Activated CD4-positive, alpha-beta memory T cell treated with anti-CD3 and anti-CD28 coated beads for 36 hours (primary cell): ENCODE data around the gene CHCHD3. TPM values are rescaled to one million over a fixed set of nuclear protein-coding genes. Genes with fewer than 3 reads are reported as not detected.

Experiments used
- CTCF ChIA-PET: fragments of 350-600 bp; sonication (Branson Sonifier 250); formaldehyde crosslinking; loops from one replicate; lab custom pipeline; 2021; ENCODE audit warnings: antibody characterized with exemption, inconsistent platforms; lab: Charles Lee
- POLR2A ChIA-PET: fragments of 350-600 bp; sonication (Branson Sonifier 250); formaldehyde crosslinking; loops from one replicate; lab custom pipeline; 2021; ENCODE audit warnings: antibody characterized with exemption; lab: Charles Lee
- DNase-seq: peaks from one replicate; pipeline ENCODE4 v3.0.0-alpha.2; 2020
- H3K27ac Mint-ChIP-seq: one replicate; pipeline ENCODE4 v1.8.0; 2021; ENCODE audit warnings: mixed read lengths
- H3K27me3 Mint-ChIP-seq: one replicate; pipeline ENCODE4 v1.8.0; 2021; ENCODE audit warnings: mixed read lengths
- H3K36me3 Mint-ChIP-seq: one replicate; pipeline ENCODE4 v1.8.0; 2021; ENCODE audit warnings: mixed read lengths
- H3K4me1 Mint-ChIP-seq: one replicate; pipeline ENCODE4 v1.8.0; 2021; ENCODE audit warnings: low read depth, mixed read lengths
- H3K4me3 Mint-ChIP-seq: one replicate; pipeline ENCODE4 v1.8.0; 2021; ENCODE audit warnings: mild to moderate bottlenecking, mixed read lengths
- H3K9me3 Mint-ChIP-seq: one replicate; pipeline ENCODE4 v1.8.0; 2021; ENCODE audit warnings: mixed read lengths
- intact Hi-C: fragments of 100-400 bp; cut with micrococcal nuclease; formaldehyde crosslinking; loops from one replicate; pipeline ENCODE4 v1.15.1; 2023
- total RNA-seq, 2 experiments: library from RNA; stranded (reverse); gene quantifications; one replicate each; pipeline ENCODE4 v1.2.3, GENCODE V29; 2021

Gene CHCHD3
- total RNA-seq, 2 experiments from 2014 or later = 49.6 to 51.0 TPM

DNA sequence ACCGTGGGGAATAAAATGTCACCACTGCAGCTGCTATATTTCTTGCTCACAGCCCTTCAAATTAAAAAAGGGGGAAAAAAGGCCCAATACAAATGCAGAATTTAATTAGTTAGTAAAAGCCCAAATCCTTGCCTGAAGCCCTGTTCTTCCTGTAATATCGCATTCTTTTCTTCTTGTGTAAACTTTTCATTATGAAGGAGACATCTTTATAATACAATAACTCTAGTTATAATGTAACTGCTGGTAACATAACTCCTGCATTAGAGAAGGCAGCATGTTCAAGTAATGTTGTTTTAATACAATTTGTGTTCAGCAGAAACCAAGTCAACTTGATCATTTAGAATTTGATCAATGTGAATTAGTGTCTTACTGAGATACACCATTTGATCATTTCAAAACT lies 250.9 kb downstream of the CHCHD3 start:
- Mint-ChIP-seq H3K27ac (no peak overlapping the region), H3K4me3 (no peak overlapping the region), H3K27me3 (no peaks in the 10 kb centered on the region), H3K36me3 (peaks cover 14% of the 10 kb centered on the region), H3K9me3 (no peaks in the 10 kb centered on the region), H3K4me1 (peaks cover 1% of the 10 kb centered on the region)
- no peak for DNase-seq
- intact Hi-C loops = no loop called here
- POLR2A ChIA-PET = no interaction called here
- CTCF ChIA-PET = no interaction called here

DNA sequence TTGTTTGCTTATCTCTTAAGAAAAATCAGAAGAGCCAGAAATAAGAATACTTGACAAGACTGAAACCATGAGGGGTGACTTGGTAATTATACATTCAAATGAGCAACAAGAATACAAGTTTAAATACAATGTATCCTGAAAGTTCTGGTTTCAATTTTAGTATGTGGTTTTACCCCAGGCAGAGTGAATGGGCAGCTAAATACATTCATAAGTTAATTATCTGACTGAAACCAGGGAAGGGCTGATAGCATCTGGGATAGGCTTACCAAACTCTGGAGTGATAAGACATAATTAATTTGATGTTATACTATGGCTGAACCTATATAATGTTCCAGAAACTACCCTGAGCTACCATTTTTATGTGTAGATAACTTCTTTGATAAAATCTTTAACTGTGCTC lies 253.4 kb downstream of the CHCHD3 start:
- no peak for DNase-seq
- Mint-ChIP-seq H3K36me3 (peaks cover 18% of the 10 kb centered on the region), H3K4me3 (no peak overlapping the region), H3K9me3 (no peaks in the 10 kb centered on the region), H3K4me1 (peaks cover 9% of the 10 kb centered on the region), H3K27me3 (no peaks in the 10 kb centered on the region), H3K27ac (no peak overlapping the region)
- ChIA-PET CTCF (no interaction called here), POLR2A (no interaction called here)
- intact Hi-C loops = no loop called here

- no peaks in the 10 kb centered on the region for H3K9me3 Mint-ChIP-seq
- no peaks in the 10 kb centered on the region for H3K27me3 Mint-ChIP-seq
- H3K27ac Mint-ChIP-seq = no peak overlapping the region
- peaks cover 19% of the 10 kb centered on the region for H3K36me3 Mint-ChIP-seq
- POLR2A ChIA-PET = no interaction called here
- peaks cover 9% of the 10 kb centered on the region for H3K4me1 Mint-ChIP-seq
- H3K4me3 Mint-ChIP-seq = no peak overlapping the region
- CTCF ChIA-PET = interaction anchor here (1.1 to 1.5 kb wide), 2 partner anchors 50 to 172 kb away, joined by 4 read pairs; no protein-coding TSS in a partner anchor
- no peak for DNase-seq
- intact Hi-C loops = no loop called here
Measured at GRCh38 chr7:132825932-132826835, 255.7 kb downstream of the CHCHD3 start.

- DNase-seq = no peak
- no peak overlapping the region for H3K27ac Mint-ChIP-seq
- no peaks in the 10 kb centered on the region for H3K27me3 Mint-ChIP-seq
- intact Hi-C loops = no loop called here
- H3K36me3 Mint-ChIP-seq = peaks cover 15% of the 10 kb centered on the region
- no peaks in the 10 kb centered on the region for H3K9me3 Mint-ChIP-seq
- ChIA-PET CTCF (interaction anchor here (1.1 to 1.5 kb wide), 2 partner anchors 51 to 171 kb away, joined by 4 read pairs; no protein-coding TSS in a partner anchor), POLR2A (no interaction called here)
- H3K4me3 Mint-ChIP-seq = no peak overlapping the region
- peaks cover 9% of the 10 kb centered on the region for H3K4me1 Mint-ChIP-seq
Measured at GRCh38 chr7:132825222-132825621, 256.7 kb downstream of the CHCHD3 start.

DNA sequence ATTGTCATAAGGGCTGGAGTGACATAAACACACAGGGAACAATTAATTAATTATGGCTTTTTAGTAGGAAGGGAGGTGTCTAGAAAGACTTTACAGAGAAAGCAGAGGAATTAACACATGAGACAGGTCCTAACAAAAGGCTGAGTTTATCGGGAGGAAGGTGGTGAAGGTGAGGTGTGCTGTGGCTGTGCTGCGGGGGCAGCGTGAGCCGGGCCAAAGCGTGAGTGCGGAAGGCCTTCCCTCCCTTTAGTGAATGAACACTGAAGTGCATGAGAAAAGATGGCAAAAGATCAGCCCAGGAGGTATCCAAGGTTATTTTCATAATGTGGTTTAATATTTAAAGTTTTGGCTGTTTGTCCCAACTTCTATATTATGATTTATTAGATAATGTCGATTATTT lies 262.2 kb downstream of the CHCHD3 start:
- peaks cover 6% of the 10 kb centered on the region for H3K36me3 Mint-ChIP-seq
- intact Hi-C loops = no loop called here
- no peak overlapping the region for H3K27ac Mint-ChIP-seq
- no peaks in the 10 kb centered on the region for H3K27me3 Mint-ChIP-seq
- CTCF ChIA-PET = interaction anchor here (0.6 kb wide), 1 partner anchor 181 kb away, joined by 3 read pairs; no protein-coding TSS in a partner anchor
- no peak overlapping the region for H3K4me3 Mint-ChIP-seq
- POLR2A ChIA-PET = no interaction called here
- H3K4me1 Mint-ChIP-seq = no peaks in the 10 kb centered on the region
- no peak for DNase-seq
- H3K9me3 Mint-ChIP-seq = no peaks in the 10 kb centered on the region

- Mint-ChIP-seq H3K27ac (no peak overlapping the region), H3K36me3 (peaks cover 8% of the 10 kb centered on the region), H3K27me3 (no peaks in the 10 kb centered on the region), H3K9me3 (no peaks in the 10 kb centered on the region), H3K4me3 (no peak overlapping the region), H3K4me1 (no peaks in the 10 kb centered on the region)
- POLR2A ChIA-PET = interaction anchor here (0.7 kb wide), 1 partner anchor 1611 kb away, joined by 3 read pairs; no protein-coding TSS in a partner anchor
- DNase-seq = no peak
- CTCF ChIA-PET = no interaction called here
- intact Hi-C loops = no loop called here
Measured at GRCh38 chr7:132817949-132818348, 263.9 kb downstream of the CHCHD3 start.

DNA sequence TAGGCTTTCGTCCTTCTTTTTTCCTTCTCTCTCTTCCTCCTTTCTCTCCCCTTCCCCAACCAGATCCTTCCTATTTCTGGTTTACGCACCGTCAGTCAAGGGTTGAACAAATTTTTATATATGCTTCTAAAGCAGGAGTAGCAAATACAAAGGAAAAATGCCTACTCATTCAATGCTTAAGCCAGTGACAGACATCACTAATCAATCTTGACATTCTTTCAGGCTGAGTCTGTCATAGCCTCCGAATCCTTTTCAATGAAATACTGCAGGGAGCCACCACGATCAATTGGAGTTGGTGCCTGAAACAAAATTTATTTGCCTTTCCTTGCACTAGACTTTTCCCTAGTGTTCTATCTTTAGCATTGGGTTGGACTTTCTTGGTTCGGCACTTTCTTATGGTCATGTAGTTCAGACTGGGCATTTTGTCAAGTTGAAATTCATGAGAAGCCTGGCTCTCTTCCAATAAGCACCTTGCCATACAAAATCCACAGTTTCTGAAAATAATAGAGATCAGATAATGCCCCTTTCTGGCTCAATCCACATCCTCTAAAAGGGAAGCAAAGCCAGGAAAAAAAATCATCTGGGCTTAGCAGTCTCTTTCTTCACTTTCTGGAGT lies 266.1 kb downstream of the CHCHD3 start:
- POLR2A ChIA-PET = no interaction called here
- intact Hi-C loops = no loop called here
- CTCF ChIA-PET = no interaction called here
- H3K4me1 Mint-ChIP-seq = no peaks in the 10 kb centered on the region
- no peak overlapping the region for H3K27ac Mint-ChIP-seq
- H3K4me3 Mint-ChIP-seq = no peak overlapping the region
- peaks cover 18% of the 10 kb centered on the region for H3K36me3 Mint-ChIP-seq
- no peaks in the 10 kb centered on the region for H3K27me3 Mint-ChIP-seq
- no peak for DNase-seq
- no peaks in the 10 kb centered on the region for H3K9me3 Mint-ChIP-seq

- no peaks in the 10 kb centered on the region for H3K4me1 Mint-ChIP-seq
- POLR2A ChIA-PET = no interaction called here
- DNase-seq = no peak
- no peak overlapping the region for H3K4me3 Mint-ChIP-seq
- H3K27me3 Mint-ChIP-seq = no peaks in the 10 kb centered on the region
- no peak overlapping the region for H3K27ac Mint-ChIP-seq
- peaks cover 18% of the 10 kb centered on the region for H3K36me3 Mint-ChIP-seq
- intact Hi-C loops = no loop called here
- H3K9me3 Mint-ChIP-seq = no peaks in the 10 kb centered on the region
- CTCF ChIA-PET = no interaction called here
Measured at GRCh38 chr7:132815130-132815529, 266.8 kb downstream of the CHCHD3 start.

DNA sequence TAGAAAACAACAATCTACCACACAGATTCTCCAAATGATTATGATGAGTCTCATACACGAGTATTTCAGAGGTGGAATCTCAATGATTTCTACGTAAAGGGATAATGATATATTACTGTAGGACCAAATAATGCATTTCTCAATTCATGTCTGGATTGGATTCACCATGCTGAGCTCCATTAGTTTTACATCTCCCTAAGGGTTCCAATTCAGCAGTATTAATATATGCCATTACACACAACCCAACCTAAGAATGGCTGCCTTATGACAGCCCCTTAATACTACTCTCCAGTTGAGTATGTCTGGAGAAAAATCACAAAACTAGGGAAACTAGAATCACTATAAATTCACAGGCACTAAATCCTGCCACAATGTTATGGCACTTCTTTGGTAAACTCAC lies 271.3 kb downstream of the CHCHD3 start:
- Mint-ChIP-seq H3K9me3 (no peaks in the 10 kb centered on the region), H3K27me3 (no peaks in the 10 kb centered on the region), H3K27ac (no peak overlapping the region), H3K4me3 (no peak overlapping the region), H3K36me3 (peaks cover 15% of the 10 kb centered on the region), H3K4me1 (peaks cover 2% of the 10 kb centered on the region)
- ChIA-PET POLR2A (no interaction called here), CTCF (no interaction called here)
- intact Hi-C loops = no loop called here
- no peak for DNase-seq

DNA sequence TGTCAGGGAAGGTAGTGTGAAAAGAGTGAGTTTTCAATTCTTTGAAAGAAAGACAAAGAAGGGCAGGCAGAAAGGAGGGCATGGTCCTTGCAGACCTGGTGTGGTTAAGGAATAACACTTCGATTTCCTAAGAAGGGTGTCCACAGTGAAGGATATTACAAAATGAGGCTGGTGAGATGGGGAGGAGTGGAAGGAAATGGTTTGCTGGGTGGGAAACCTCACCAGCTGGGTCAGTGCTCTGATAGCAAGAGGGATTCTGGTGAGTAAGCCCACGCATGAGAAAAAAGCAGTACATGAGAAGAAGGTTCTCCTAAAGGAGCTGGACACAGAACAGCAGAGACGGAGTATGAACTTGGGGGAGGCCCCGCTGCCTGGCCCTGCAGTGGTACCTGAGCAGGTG lies 275.1 kb downstream of the CHCHD3 start:
- DNase-seq = no peak
- Mint-ChIP-seq H3K36me3 (peaks cover 5% of the 10 kb centered on the region), H3K9me3 (no peaks in the 10 kb centered on the region), H3K27ac (no peak overlapping the region), H3K27me3 (no peaks in the 10 kb centered on the region), H3K4me3 (no peak overlapping the region), H3K4me1 (peaks cover 2% of the 10 kb centered on the region)
- ChIA-PET CTCF (no interaction called here), POLR2A (no interaction called here)
- intact Hi-C loops = no loop called here

GRCh38 chr7:132805766-132806165 lies 276.1 kb downstream of the CHCHD3 start:
- DNase-seq = no peak
- CTCF ChIA-PET = interaction anchor here (0.6 kb wide), 2 partner anchors 18 to 26 kb away, joined by 3 read pairs; no protein-coding TSS in a partner anchor

DNA sequence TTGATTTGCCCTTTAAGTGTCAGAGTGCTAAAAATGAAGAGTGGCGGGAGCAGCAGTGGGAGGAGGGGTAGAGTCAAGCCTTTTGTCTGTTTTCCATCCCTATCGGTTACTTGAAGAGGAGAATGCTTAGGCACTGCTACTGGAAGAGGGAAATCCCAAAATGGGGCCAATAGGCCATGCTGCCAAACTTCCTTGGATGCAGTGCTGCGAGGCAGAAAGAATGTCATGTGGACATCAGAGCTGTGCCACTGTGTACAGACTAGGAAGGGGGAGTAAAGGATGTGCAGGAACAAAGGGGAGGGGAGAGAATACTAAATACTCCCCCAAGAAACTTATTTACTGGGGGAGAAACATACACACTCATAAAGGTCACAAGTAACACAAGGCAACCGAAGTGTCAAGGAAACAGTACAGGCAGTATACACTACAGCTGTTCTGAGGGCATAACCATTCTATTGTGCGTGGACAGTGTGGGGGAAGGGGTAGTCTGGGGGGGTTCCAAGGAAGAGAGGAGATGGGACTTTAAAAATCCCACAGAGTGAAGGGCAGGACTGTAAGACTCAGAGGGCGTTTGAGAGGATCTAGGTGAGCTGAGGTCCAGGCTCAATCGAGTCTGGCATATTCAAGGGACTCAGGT lies 276.9 kb downstream of the CHCHD3 start:
- no peak for DNase-seq
- Mint-ChIP-seq H3K36me3 (no peaks in the 10 kb centered on the region), H3K27ac (no peak overlapping the region), H3K4me3 (no peak overlapping the region), H3K9me3 (no peaks in the 10 kb centered on the region), H3K27me3 (no peaks in the 10 kb centered on the region), H3K4me1 (peaks cover 3% of the 10 kb centered on the region)
- CTCF ChIA-PET = no interaction called here
- intact Hi-C loops = no loop called here
- POLR2A ChIA-PET = no interaction called here

More at GRCh38 chr7:132805766-132806165, 276.1 kb downstream of the CHCHD3 start:
- H3K9me3 Mint-ChIP-seq = no peaks in the 10 kb centered on the region
- no peak overlapping the region for H3K27ac Mint-ChIP-seq
- POLR2A ChIA-PET = no interaction called here
- H3K36me3 Mint-ChIP-seq = no peaks in the 10 kb centered on the region
- peaks cover 2% of the 10 kb centered on the region for H3K4me1 Mint-ChIP-seq
- no peak overlapping the region for H3K4me3 Mint-ChIP-seq
- H3K27me3 Mint-ChIP-seq = no peaks in the 10 kb centered on the region
- intact Hi-C loops = no loop called here
